Skin of body (tissue), 2 donors: Measurements from ENCODE around the gene RRAD. TPM values are rescaled to one million over a fixed set of nuclear protein-coding genes. Genes with fewer than 3 reads are reported as not detected.
A peak's percentile ranks its signal among the peaks of the same experiment; 100 is the strongest.

Experiments
- DNase-seq: peaks from one replicate; lab custom pipeline; 2025; lab: John Stamatoyannopoulos, UW
- total RNA-seq: library from RNA; depleted of rRNA; stranded (reverse); fragments of >200 nt; gene quantifications from one replicate; pipeline ENCODE4 v1.2.3, GENCODE V29; 2014

RRAD gene
- total RNA-seq, 1 donor from 2014 or later: 2.8 TPM

DNA sequence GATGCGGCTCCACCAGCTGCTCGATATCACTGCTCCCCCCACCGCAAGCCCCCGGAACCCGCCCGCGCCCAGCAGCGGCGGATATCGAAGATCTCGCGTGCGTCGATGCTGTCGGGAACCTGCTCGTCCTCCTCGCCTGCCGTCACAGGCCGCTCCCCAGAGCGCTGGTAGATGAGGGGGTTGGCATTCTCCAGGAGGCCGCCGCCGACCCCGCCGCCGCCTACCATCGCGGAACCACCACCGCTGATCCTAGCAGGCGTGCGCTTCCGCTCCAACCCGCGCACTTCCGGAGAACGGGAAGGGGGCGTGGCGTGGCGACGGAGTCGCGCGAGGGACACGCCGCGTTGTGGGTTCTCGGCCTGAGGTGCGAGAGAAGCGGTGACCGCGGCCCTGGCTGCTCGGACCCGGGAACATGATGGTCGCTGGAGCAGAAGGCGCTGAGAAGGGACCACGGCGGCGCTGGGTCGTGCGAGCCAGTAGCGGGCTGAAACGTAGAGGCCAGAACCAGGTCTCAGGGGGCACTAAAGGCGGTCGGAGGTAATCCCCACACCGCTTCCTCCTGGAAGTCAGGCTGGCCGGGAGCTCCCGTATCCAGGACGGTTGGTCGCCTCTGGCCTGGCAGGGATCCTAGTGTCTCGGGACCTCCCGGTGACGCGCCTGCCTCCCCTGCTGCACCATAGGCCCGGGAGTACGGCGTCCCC lies 9.0 kb upstream of the RRAD start, which contains the start of gene CIAO2B:
Gene CIAO2B, minus strand, starts transcription at position 265 of the 701 bp plus-strand sequence. Its CDS starts 38 bp downstream, at position 227.
- DNase-seq: peak; percentile 78

DNA sequence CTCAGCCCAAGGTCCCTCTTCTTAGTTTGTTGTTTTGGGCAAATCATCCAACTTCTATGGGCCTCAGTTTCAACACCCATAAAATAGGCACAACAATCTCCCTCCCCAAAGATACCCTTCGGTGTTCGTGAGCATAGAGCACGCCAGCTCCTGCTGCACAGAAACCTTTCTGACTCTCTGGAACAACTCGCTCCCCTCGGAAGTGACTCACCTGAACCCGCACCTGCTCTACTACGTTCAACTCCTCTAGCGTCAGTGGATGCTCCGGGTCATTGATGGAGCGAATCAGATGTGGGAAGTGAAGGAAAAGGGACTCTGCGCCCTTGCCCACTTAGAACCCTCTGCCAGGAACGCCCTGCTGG lies 8.4 kb upstream of the RRAD start:
- DNase-seq: no peak

DNA sequence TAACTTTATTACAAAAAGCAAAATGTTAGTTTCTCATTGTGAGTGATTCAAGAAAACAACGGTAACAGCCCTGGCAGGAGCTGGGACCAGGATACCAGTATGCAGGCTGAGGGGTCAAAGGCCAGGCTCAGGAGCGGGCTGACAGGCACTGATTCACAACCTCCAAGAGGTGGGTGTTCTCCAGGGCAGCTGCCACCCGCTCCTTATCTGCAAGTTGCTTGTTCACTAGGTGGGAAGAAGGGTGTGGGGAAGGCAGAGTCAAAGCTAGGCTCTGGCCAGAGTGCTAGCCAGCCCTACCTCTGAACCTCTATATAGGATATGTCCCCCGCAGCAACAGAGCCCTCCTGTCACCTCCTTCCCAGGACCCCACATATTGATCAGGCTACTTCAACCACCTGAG lies 6.7 kb upstream of the RRAD start:
- DNase-seq: no peak

DNA sequence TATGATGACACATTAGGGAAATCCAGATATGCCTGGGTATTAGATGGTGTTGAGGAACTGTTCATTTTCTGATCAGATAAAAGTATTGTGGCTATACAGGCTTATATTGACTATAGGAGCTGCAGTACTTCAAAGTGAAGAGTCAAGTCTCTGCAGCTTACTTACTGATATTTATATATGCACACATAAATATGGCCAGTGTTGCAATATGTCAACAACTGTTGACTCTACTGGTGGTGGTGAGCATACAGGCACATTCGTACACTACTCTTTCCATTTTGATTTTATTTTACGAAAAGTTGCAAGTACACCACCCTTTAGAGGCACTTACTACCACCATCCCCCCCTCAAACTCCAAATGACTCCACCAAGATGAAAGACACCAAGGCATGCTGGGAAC lies 6.3 kb upstream of the RRAD start:
- no peak for DNase-seq

DNA sequence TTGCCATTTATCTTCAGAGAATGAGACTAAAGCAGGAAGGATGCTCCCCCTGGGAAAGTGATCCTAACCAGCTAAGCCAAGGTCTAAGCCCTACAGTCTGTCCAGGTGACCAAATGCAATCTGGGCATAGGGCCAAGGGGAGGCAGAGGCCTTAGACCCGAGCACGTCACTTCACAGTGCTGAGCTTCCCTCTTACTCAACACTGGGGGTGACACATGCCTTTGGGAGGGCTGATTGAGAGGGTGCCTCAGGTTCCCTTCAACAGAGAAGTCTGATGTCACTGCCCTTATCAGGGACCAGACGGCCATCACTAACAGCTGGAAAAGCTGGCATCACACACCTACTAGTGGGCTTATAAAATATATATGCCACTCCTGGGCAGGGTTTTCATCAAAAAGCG lies 4.9 kb upstream of the RRAD start:
- no peak for DNase-seq

DNA sequence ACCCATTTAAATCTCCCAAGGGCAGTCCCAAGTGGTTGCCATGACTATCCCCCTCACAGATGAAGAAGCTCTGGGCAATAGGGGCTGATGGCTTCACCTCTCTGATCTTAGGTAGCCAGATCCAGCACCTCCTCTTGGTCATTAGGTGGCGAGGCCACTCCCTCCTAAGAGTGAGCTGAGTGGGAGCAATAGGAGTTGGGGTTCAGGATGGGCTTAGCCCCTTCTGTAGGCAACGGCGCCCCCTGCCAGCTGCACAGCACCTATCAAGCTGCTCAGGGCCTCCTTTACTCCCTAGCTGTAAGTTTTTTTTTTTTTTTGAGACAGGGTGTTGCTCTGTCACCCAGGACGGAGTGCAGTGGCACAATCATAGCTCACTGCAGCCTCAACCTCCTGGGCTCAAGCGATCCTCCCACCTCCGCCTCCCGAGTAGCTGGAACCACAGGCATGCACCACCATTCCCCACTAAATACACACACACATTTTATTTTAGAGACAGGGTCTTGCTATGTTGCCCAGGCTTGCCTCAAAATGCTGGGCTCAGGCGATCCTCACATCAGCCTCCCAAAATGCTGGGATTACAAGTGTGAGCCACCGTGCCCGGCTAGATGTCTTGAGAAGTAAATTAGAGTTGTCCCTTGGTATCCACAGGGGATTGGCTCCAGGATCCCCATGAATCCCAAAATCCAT lies 3.5 kb upstream of the RRAD start:
- DNase-seq: no peak

DNA sequence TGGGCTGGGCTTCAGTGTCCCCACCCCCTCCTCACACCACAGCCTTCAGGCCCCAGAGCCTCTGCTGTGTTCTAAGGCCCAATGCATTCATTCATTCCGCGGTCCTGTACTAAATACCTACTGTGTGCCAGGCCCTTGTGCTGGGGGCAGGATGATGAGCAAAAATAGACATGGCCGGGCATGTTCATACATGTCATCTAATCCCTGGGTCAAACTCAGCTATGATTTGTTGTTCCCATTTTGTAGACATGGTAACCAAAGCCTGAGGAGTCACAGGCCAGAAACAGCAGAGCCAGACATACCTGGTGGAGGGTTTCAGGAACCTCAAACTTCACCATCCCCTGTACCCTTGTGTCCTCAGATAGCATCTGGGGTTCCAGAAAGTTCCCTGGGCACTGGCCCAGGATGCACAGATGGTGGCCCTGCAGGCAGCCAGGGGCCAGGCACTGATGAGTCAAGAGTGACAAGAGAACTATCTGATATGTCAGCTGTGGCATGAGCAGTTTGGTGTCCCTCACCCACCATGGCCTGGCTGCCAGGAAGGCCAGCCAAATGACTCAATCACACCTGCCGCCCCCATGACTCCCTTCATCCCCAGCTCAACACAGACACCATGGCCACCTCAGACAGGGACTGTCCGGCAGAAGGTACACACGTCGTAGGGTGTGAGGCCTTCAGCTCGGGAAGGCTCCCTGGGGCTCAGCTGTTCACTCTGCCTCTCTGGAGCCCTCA lies 2.7 kb upstream of the RRAD start:
- no peak for DNase-seq

DNA sequence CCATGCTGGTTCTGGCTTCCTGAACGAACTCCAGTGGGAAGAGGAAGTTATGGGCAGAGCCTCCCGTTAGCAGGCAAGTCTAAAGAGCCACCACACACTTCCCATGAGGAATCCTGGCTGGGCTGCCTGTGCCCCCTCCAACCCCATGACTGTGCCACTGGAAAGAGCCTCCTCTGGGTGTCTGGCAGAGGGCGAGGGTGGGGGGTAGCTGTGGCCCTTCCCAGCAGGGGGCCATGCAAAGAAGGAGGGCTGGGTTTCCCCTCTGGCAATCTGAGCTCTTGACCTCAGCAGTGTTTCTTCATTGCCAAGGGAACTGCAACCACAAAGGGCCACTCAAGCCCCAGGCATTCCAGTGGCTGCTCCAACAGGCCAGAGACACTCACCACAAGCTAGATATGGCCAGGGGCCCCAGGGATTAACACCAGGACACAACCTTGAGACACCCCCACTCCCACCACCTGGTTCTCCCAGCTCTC lies 1.7 kb upstream of the RRAD start:
- no peak for DNase-seq

DNA sequence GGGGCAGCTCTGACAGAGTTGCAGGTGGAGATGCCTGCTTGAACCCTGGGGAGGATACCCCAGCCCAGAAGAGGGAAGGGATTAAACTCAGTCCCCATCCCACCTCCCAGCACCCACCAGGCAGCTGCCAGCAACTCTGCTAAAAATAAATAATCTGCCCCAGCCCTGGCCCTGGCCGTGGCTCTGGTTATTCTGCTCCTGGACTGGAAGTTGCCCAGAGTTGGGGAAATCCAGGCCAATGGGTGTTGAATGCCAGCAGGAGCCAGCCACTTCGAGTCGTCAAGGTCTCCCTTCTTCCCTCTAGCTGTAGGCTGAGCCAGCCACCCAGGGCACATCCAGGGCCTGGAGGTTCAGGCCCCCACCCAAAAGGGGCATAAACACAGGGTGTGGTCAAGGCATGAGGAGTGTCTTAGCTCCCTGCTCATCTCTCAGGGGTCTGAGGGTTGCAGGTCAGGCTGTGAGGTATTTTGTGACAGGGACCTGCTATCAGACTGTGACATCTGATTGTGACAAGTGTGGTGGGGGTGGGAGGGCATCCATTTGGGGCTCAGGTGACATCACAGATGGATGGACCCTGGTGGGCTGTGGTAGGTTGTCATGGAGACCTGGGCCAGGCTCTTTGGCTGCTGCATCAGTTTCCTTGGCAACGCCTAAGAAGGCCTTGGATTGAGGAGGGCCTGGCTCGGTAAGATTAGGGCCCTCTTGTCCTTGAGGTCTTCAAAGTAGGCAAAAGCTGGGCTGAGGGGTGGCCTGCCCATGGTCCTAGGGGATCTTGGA lies 1.0 kb upstream of the RRAD start:
- DNase-seq: no peak

DNA sequence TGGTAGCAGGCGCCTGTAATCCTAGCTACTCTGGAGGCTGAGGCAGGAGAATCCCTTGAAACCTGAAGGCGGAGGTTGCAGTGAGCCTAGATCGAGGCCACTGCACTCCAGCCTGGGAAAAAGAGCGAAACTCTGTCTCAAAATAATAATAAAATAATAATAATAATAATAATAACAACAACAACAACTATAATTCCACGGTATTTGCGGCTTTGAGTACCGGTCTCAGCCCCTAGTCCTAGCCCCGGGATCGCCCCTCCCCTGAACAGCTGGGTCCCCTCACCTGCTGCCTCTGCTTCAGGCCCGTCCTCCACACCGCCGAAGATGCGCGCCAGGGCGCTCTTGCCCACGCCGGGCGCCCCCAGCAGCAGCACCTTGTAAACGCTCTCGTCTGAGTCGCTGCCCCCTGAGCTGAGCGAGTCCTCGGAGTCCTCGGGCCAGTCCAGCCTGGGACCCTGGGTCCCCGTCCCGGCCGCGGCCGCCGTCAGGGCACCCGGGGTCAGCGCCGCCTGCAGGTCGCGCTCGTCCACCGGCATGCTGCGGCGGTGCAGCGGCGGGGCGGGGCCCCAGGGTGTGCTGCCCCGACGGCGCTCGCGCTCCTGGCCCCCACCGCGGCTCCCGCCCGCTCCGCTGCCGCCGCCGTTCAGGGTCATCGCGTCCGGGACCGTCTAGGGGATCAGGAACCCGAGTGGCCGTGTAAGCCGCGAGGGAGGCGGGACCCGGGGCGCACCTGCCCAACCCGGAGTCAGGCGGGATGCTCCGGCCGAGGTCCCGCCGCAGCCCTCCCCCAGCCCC lies 611 bp downstream of the RRAD start:
- no peak for DNase-seq

DNA sequence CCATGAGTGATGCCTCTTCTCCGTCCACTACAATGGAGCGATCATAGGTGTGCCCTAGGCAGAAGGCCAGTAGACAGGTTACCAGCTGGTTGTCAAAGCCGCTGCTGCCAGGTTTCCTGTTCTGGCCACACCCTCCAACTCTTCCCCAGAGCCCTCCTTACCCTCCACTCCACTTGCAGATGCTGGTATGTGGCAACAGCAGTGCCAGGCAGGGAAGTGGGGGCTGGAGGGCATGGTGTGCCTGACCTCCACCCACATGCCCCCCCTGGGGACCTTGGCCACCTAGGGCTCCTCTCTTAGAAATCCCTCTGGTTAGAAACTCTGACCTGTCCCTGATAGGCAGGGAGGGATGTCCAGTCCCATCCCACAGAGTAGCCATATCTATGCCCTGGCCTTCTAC lies 1.5 kb downstream of the RRAD start:
- no peak for DNase-seq

DNA sequence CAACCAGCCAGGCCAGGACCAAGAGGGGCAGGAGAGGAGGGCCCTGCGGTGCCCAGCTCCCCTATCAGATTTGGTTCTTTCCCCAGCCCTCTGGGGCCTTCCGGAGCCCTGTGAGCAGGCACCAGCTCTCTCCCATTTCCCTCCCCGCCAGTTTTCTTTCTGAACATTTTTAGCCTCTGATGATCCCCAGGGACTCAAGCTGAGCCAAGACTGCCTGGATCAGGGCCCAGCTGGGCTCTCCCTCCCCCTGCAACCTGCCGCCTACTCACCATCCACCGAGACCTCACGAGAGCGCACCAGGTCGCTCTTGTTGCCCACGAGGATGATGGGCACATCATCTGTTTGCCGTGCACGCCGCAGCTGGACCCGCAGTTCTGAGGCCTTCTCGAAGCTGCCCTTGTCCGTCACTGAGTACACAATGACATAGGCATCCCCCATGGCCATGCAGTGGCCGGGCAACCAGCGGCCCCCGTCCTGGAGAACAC lies 2.0 kb downstream of the RRAD start:
- DNase-seq: no peak

DNA sequence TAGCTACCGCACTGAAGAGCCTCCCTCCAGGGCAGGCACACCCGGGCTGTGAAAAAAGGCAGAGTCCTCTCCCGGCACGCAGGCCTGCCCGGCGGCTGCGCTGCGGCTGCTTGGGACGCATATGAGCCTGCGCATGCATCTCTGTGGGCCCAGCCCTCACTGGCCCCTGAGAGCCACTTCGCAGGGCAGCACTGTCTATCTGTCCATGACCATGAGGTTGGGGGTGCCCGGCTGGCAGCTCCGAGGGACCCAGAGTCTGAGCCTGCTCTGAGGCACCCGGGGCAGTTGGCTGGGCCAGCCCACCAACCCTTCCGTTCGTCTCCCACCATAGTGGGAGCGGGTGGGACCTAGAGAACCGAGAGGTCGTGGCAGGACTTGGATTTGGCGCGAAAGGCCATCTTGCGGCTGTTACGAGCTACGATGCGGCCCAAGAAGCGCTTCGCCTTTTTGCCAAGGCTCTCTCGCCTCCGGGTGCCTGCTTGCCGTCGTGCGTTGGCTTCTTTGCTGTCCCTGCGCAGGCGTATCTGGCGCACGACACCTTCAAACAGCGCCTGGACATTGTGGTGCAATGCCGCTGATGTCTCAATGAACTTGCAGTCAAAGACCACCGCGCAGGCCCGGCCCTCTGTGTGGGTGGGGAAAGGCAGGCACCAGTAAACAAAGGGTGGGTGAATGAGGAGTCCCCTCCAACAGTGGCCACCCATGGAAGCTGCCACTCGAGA lies 3.4 kb downstream of the RRAD start:
- DNase-seq: no peak

DNA sequence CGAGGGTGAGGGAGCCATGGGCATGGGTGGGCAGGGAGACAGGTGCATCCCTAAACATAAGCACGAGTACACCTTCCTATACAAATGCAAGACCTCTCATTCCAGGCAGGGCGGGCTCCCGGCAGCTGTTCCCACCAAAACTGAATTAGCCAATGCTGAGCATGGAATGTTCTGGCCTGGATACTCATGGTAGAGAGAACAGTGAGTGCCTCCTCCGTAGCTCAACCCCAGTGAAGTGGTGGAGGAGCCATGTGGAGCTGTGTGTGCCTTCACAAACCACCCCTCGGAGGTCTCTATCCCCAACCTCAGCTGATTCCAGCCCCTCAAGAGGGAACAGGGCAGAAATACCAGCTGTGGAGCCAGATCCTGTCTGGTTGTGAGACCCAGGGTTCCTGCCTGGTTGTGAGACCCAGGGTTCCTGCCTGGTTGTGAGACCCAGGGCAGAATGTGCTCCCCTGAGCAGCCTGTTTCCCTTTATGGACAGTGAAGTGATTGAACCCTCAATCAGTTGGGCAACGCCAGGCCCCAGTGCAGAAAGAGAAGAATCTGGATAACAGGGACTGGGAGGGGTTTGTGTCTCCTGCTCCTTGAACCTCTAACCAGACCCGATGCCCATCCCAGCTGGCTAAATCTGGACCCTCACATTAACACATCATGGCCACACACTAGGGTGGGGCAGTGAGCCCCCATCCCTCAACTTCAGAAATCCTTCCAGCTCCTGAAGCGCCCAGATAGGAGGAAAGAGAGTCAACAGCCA lies 4.2 kb downstream of the RRAD start:
- no peak for DNase-seq

DNA sequence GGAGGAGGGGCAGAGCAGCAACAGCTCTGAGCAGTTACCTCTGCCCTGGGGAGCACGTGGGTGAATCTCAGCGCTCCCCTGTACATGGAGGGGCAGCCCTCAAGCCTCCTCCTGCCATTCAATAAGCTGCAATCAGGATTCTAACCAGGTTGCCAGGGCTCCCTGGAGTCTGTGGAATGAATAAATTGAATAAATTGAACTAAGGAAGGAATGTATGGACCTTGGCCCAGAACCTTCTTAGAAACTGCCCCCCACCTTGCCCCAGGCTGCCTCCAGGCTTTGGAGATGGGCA lies 5.1 kb downstream of the RRAD start:
- no peak for DNase-seq

DNA sequence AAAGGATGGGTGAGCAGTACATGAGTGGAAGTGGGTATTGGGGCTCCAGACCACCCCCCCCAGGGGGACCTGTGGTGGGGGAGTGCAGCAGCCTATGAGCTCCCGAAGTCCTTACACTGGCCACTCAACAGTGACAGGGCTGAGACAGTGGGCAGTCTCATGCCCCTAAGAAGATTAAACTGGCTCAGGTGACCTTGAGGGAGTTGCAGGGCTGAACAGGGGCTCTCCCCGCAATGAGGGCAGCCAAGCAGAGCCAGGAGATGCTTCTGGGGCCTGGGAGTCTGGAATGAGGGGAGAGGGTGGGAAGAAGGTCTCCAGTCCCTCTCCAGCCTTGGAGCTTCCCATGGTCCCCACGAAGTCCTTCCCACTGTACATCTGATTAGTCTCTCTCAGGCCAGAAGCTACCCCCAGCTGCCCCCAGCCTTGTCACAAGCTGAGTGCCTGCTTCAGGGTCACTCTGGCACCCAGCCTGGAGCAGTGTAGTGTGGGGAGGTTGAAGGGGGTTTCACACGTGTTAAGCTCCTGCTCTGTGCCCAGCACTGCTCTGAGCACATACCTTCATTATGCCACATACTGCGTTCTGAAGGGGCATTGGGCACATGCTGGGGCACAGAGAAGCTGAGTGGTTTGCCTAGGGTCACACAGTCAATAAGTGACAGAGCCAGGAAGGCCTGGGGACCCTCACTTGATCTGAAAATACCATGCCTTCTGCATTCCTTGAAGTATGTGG lies 5.6 kb downstream of the RRAD start:
- no peak for DNase-seq

DNA sequence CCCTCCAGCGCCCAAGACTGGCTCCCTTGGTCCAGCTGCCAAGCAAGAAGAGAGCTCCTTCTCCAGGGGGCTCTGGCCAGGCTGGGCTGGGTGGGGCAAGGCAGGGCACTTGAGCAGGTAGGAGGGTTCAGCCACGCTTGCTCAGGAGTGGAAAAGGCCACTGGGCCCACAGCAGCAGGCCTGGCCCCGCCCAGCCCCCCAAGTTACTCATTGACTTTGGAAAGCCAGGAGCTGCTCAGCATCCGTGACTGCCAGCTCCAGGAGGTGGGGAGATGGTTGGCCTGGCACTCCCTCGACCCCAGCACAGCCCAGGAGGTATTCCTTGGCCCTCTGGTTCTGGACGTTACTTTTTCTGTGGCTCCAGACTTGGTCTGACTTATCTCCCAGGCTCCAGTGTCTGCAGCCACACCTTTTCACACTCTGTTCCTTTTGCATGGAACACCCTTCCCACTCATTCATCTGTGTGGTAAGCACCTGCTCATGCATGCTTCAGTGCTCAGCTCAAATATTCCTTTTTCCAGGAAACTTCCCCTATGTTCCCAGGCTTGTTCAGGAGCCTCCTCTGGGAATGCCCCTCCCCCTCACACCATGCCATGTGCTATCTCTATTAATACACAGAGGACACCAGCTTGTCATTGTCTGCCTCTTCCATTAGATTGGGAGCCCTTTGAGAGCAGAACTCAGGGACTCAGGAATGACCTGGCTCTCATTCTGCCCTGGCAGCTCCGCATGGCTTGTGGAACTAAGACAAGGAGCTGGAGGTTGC lies 6.3 kb downstream of the RRAD start, which contains the start of gene CDH16:
Gene CDH16, minus strand, starts transcription at position 83 of the 766 bp plus-strand sequence. CDS start 820 bp downstream, outside the sequence.
- DNase-seq: no peak

DNA sequence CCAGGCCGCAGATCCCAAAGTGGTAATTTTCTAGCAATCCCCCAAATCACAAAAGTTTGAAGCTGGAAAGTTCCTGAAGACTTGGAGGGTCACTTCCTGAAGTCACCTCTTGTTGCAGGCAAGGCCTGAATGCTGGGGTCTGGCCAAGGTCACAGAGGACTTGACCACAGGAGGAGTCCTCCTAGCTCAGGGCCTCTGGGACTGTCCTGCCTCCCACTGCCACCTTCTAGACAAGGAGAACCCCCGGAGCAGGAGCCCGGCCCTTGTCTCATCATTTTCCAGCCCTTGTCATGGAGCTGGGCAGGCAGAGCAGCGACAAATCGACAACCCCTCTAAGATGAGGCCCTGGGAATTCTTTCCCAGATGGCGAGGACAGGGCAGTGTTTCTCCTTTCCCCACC lies 7.0 kb downstream of the RRAD start:
- DNase-seq: no peak
